ENCODE results near the gene STXBP1. TPM values are rescaled to one million over a fixed set of nuclear protein-coding genes. Genes with fewer than 3 reads are reported as not detected.

Gene STXBP1
- total and polyA plus RNA-seq, 9 of the 15 experiments (the other 6 are each of a cell fraction or from before 2014, with no cell fraction given): 4.6 to 35.1 (median 9.7) TPM

DNA sequence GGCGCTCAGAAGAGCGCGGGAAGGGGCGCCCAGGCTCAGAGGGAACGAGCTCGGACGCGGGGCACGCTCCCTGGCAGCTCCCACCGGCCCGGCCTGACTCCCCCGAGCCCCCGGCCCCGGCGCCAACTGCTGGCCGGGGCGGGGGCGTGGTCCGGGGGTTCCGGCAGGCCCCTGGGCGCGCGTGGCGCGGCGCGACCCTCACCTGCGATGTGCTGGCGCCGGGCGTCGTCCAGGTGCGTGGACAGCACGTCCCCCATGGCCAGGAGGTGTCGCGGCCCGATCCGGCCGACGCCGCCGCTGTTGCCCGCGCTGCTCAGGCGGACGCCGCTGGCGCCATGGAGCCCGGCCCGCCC is 43.5 kb upstream of the STXBP1 start (continued):
- TF ChIP-seq BCLAF1 (IDR thresholded peaks at IDR 0.05; ENCODE audit: borderline replicate concordance in 1 of 2, control insufficient read depth in 1 of 2, low read depth in 2 of 2, low read length in 1 of 2) (no peak), CCNT2 (IDR thresholded peaks at IDR 0.05; ENCODE audit: borderline replicate concordance, extremely low read depth, insufficient read length, low read depth, low read length) (peak; percentile 22), POLR2G (IDR thresholded peaks at IDR 0.05; ENCODE audit: low read depth, low read length) (0 out of 2 replicates have a peak, but pooled peaks have one; percentile 5), PHF8 (IDR thresholded peaks at IDR 0.05; ENCODE audit: borderline replicate concordance, low read length) (peak; percentile 46; the same call in 1 of the 2 replicates), PTTG1 (tag; IDR thresholded peaks at IDR 0.05; ENCODE audit: low read depth) (no peak), ZNF232 (CRISPR knock-in tag; IDR thresholded peaks at IDR 0.05) (no peak), TBP (optimal IDR thresholded peaks at IDR 0.05; ENCODE audit: low read depth, low read length) (no peak), ZBTB7A (IDR thresholded peaks at IDR 0.05; ENCODE audit: borderline replicate concordance, control insufficient read depth, low read depth, low read length) (0 out of 2 replicates have a peak, but pooled peaks have one; percentile 73), ZNF707 (CRISPR knock-in tag; conservative IDR thresholded peaks at IDR 0.05) (no peak)
- TF ChIP-seq, protein P1, sequence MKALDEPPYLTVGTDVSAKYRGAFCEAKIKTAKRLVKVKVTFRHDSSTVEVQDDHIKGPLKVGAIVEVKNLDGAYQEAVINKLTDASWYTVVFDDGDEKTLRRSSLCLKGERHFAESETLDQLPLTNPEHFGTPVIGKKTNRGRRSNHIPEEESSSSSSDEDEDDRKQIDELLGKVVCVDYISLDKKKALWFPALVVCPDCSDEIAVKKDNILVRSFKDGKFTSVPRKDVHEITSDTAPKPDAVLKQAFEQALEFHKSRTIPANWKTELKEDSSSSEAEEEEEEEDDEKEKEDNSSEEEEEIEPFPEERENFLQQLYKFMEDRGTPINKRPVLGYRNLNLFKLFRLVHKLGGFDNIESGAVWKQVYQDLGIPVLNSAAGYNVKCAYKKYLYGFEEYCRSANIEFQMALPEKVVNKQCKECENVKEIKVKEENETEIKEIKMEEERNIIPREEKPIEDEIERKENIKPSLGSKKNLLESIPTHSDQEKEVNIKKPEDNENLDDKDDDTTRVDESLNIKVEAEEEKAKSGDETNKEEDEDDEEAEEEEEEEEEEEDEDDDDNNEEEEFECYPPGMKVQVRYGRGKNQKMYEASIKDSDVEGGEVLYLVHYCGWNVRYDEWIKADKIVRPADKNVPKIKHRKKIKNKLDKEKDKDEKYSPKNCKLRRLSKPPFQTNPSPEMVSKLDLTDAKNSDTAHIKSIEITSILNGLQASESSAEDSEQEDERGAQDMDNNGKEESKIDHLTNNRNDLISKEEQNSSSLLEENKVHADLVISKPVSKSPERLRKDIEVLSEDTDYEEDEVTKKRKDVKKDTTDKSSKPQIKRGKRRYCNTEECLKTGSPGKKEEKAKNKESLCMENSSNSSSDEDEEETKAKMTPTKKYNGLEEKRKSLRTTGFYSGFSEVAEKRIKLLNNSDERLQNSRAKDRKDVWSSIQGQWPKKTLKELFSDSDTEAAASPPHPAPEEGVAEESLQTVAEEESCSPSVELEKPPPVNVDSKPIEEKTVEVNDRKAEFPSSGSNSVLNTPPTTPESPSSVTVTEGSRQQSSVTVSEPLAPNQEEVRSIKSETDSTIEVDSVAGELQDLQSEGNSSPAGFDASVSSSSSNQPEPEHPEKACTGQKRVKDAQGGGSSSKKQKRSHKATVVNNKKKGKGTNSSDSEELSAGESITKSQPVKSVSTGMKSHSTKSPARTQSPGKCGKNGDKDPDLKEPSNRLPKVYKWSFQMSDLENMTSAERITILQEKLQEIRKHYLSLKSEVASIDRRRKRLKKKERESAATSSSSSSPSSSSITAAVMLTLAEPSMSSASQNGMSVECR (CRISPR knock-in tag; IDR thresholded peaks at IDR 0.05): peak; percentile 10
- TF ChIP-seq, protein P2, sequence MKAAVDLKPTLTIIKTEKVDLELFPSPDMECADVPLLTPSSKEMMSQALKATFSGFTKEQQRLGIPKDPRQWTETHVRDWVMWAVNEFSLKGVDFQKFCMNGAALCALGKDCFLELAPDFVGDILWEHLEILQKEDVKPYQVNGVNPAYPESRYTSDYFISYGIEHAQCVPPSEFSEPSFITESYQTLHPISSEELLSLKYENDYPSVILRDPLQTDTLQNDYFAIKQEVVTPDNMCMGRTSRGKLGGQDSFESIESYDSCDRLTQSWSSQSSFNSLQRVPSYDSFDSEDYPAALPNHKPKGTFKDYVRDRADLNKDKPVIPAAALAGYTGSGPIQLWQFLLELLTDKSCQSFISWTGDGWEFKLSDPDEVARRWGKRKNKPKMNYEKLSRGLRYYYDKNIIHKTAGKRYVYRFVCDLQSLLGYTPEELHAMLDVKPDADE (conservative IDR thresholded peaks at IDR 0.05; ENCODE audit: control insufficient read depth, low read depth, low read length): peak; percentile 39; the same call in 1 of the 2 replicates
- TF ChIP-seq, protein P3, sequence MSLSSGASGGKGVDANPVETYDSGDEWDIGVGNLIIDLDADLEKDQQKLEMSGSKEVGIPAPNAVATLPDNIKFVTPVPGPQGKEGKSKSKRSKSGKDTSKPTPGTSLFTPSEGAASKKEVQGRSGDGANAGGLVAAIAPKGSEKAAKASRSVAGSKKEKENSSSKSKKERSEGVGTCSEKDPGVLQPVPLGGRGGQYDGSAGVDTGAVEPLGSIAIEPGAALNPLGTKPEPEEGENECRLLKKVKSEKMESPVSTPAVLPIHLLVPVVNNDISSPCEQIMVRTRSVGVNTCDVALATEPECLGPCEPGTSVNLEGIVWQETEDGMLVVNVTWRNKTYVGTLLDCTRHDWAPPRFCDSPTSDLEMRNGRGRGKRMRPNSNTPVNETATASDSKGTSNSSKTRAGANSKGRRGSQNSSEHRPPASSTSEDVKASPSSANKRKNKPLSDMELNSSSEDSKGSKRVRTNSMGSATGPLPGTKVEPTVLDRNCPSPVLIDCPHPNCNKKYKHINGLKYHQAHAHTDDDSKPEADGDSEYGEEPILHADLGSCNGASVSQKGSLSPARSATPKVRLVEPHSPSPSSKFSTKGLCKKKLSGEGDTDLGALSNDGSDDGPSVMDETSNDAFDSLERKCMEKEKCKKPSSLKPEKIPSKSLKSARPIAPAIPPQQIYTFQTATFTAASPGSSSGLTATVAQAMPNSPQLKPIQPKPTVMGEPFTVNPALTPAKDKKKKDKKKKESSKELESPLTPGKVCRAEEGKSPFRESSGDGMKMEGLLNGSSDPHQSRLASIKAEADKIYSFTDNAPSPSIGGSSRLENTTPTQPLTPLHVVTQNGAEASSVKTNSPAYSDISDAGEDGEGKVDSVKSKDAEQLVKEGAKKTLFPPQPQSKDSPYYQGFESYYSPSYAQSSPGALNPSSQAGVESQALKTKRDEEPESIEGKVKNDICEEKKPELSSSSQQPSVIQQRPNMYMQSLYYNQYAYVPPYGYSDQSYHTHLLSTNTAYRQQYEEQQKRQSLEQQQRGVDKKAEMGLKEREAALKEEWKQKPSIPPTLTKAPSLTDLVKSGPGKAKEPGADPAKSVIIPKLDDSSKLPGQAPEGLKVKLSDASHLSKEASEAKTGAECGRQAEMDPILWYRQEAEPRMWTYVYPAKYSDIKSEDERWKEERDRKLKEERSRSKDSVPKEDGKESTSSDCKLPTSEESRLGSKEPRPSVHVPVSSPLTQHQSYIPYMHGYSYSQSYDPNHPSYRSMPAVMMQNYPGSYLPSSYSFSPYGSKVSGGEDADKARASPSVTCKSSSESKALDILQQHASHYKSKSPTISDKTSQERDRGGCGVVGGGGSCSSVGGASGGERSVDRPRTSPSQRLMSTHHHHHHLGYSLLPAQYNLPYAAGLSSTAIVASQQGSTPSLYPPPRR (CRISPR knock-in tag; IDR thresholded peaks at IDR 0.05; ENCODE audit: borderline replicate concordance): no peak

All from K562 (cell line).